GM12875 (cell line): ENCODE data around the gene DENND5A.

Experiments
- H3K4me3 ChIP-seq: one replicate; pipeline ENCODE4 v1.5.1; 2011; ENCODE audit warnings: low read depth, low read length, control low read depth
- TF ChIP-seq, protein P1 (sequence below): IDR thresholded peaks from 2 replicates; pipeline ENCODE4 v1.5.1; 2011; ENCODE audit warnings: low read depth, mild to moderate bottlenecking, control low read depth, inconsistent platforms, low read length, moderate library complexity, borderline replicate concordance; ENCODE audit not compliant: insufficient read depth

DENND5A gene

DNA sequence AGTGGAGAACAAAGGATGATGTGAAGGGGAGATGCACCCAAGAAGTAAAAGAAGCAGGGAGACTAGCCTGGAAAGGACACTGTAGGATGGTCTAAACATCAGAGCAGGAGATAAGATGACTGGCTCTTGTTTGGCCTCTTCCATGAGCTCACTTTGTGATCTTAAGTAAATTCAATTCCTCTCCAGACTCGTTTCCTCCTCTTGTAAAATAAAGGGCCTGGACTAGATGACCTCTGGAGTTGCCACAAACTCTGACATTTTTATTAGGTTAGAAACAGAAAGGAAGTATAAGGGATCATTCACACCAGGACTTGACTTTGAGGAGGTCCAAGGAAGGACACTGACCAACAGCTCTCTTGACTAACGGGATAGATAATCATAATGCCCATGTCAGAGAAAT, 113.5 kb downstream of the DENND5A start:
- H3K4me3 ChIP-seq, result no peak overlapping the region
- TF ChIP-seq, protein P1, sequence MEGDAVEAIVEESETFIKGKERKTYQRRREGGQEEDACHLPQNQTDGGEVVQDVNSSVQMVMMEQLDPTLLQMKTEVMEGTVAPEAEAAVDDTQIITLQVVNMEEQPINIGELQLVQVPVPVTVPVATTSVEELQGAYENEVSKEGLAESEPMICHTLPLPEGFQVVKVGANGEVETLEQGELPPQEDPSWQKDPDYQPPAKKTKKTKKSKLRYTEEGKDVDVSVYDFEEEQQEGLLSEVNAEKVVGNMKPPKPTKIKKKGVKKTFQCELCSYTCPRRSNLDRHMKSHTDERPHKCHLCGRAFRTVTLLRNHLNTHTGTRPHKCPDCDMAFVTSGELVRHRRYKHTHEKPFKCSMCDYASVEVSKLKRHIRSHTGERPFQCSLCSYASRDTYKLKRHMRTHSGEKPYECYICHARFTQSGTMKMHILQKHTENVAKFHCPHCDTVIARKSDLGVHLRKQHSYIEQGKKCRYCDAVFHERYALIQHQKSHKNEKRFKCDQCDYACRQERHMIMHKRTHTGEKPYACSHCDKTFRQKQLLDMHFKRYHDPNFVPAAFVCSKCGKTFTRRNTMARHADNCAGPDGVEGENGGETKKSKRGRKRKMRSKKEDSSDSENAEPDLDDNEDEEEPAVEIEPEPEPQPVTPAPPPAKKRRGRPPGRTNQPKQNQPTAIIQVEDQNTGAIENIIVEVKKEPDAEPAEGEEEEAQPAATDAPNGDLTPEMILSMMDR, result no peak

- TF ChIP-seq, protein P1, result no peak
- H3K4me3 ChIP-seq, result no peak overlapping the region
Measured at GRCh38 chr11:9150926-9151325, 114.2 kb downstream of the DENND5A start.

DNA sequence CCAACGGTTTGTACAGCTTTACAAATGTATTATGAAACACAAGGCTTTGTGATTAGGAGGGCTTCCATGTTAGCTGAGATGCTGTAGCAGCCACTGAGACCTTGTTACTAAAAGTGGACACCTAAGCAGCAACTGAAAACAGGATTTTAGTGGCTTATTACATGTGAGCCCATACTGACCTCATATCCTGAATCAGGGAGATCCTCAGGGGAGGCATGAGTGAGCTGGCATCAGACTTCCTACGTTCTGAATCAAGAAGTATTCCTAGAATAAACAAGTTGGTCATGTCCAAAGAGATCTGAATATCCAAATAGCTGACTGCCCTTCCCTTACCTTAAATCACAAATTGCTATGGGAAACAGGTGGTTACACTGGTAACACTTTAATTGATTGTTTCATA, 114.6 kb downstream of the DENND5A start:
- no peak overlapping the region for H3K4me3 ChIP-seq
- TF ChIP-seq, protein P1, result no peak

- TF ChIP-seq, protein P1, result no peak
- no peak overlapping the region for H3K4me3 ChIP-seq
Measured at GRCh38 chr11:9148727-9149126, 116.4 kb downstream of the DENND5A start.

DNA sequence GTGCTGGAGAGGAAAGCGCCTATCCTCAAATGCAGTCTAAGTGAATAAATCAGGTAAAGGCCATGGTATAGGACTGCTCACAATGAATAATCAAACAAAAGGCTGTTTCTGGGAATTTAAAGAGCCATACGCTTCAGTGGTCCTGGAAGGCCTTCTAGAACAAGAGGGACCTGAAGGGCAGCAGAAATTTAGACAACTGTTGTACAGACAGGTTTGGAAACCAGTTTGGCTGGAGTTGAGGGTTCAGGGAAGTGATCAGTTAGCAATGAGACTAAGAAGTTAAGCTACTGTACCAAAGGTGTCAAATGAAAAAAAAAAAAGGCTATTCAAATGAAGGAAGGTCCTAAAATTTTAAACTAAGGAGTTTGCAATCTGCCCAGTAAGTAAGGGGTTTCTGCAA, 117.1 kb downstream of the DENND5A start:
- H3K4me3 ChIP-seq, result no peak overlapping the region
- TF ChIP-seq, protein P1, result no peak

GRCh38 chr11:9146477-9146876, 118.7 kb downstream of the DENND5A start:
- no peak overlapping the region for H3K4me3 ChIP-seq
- TF ChIP-seq, protein P1, result no peak

GRCh38 chr11:9145283-9145682, 119.9 kb downstream of the DENND5A start:
- TF ChIP-seq, protein P1, result no peak

More at GRCh38 chr11:9145283-9145682, 119.9 kb downstream of the DENND5A start:
- no peak overlapping the region for H3K4me3 ChIP-seq
